Mucosa of rectum (tissue), 2 donors: ENCODE data around the gene IDI1.

Experiments
- H3K27ac ChIP-seq, 2 donors: one replicate each; pipeline ENCODE4 v1.7.0; 2013; ENCODE audit warnings: inconsistent platforms in 2 of 2, low read depth in 2 of 2, low read length in 2 of 2
- H3K27me3 ChIP-seq, 2 donors: one replicate each; pipeline ENCODE4 v1.7.0; 2013; ENCODE audit warnings: low read length in 2 of 2; ENCODE audit not compliant: control insufficient read depth in 2 of 2, insufficient read depth in 2 of 2
- H3K36me3 ChIP-seq, 2 donors: one replicate each; pipeline ENCODE4 v1.7.0; 2013; ENCODE audit warnings: low read length in 2 of 2; ENCODE audit not compliant: control insufficient read depth in 2 of 2, insufficient read depth in 2 of 2
- H3K4me1 ChIP-seq, 2 donors: one replicate each; pipeline ENCODE4 v1.7.0; 2013; ENCODE audit warnings: low read length in 2 of 2, mild to moderate bottlenecking in 1 of 2; ENCODE audit not compliant: control insufficient read depth in 2 of 2, insufficient read depth in 2 of 2
- H3K4me3 ChIP-seq, 2 donors: one replicate each; pipeline ENCODE4 v1.7.0; 2013; ENCODE audit warnings: low read length in 2 of 2
- H3K9ac ChIP-seq, 2 donors: one replicate each; pipeline ENCODE4 v1.7.0; 2013; ENCODE audit warnings: low read length in 2 of 2, low read depth in 1 of 2, mild to moderate bottlenecking in 1 of 2
- H3K9me3 ChIP-seq, 2 donors: one replicate each; pipeline ENCODE4 v1.7.0; 2013; ENCODE audit warnings: low read length in 2 of 2; ENCODE audit not compliant: control insufficient read depth in 2 of 2
- donor health status: healthy.
- donor health status: Normal muscosa, but diverticular disease.

IDI1 gene

GRCh38 chr10:1048732-1049424, at the start of gene IDI1:
TSS of gene IDI1 (minus strand) at chr10:1049119. CDS start at chr10:1049003, 116 bp downstream.
- peak within 1 kb of the TSS; percentile 95 for H3K9ac ChIP-seq
- peaks cover under 1 to 14% of the 10 kb centered on the region in 2 donors for H3K36me3 ChIP-seq
- peaks cover 14 to 16% of the 10 kb centered on the region in 2 donors for H3K4me1 ChIP-seq

DNA sequence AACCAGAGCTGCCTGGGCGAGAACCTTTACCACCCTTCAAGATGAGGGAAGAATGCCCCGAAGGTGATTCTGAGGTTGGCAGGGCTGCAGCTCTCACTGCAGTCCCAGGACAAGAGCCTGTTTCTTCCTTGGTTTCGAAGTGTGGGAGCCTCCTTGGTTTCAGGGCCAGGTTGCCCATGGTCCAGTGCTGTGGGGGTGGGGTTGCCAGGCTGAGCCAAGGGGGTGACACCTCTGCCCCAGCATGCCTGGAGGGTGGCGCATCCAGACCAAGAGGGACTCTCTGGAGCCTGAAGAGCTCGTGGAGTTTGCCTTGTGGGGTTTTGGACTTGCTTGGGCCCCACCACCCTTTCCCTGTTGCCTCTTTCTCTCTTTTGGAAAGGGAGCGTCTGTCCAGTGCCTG, 48.5 kb upstream of the IDI1 start:
- peaks cover 55 to 69% of the 10 kb centered on the region in 2 donors for H3K36me3 ChIP-seq
- no peaks in the 10 kb centered on the region for H3K27me3 ChIP-seq
- H3K9ac ChIP-seq, result no peak overlapping the region
- no peaks in the 10 kb centered on the region for H3K4me1 ChIP-seq
- no peaks in the 10 kb centered on the region for H3K9me3 ChIP-seq
- H3K27ac ChIP-seq, result no peak overlapping the region
- no peak overlapping the region for H3K4me3 ChIP-seq

More at GRCh38 chr10:1048732-1049424, at the start of gene IDI1:
- H3K9me3 ChIP-seq, result no peaks in the 10 kb centered on the region
- no peaks in the 10 kb centered on the region for H3K27me3 ChIP-seq
- peak within 1 kb of the TSS; percentile 88 to 98 for H3K4me3 ChIP-seq
- H3K27ac ChIP-seq, result peak within 1 kb of the TSS; percentile 99 to 100

- Histone ChIP-seq H3K4me1 (no peaks in the 10 kb centered on the region), H3K27me3 (no peaks in the 10 kb centered on the region), H3K27ac (no peak overlapping the region), H3K9ac (no peak overlapping the region), H3K4me3 (no peak overlapping the region), H3K9me3 (no peaks in the 10 kb centered on the region), H3K36me3 (peaks cover 48 to 64% of the 10 kb centered on the region in 2 donors)
Observed at GRCh38 chr10:1096287-1096889, 47.5 kb upstream of the IDI1 start.

DNA sequence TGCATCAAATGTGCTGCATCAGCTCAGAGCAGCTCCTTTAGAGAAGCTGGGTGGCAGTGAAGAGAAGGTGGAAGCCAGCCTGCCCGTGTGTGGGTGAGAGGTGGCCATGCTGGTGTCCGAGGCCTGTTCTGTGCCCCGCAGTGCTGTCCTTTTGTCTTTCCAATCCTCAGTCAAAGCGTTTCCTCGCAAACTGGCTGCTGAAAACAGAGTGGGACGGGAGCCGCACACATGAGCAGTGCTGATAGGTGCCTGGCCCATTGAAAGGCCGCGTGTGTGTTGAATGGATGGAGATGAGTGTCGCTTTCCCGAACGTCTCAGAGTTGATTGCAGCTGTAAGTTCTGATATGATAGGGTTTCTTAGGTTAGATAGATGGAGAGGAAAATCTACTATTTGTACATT, 46.6 kb upstream of the IDI1 start:
- no peak overlapping the region for H3K4me3 ChIP-seq
- H3K27me3 ChIP-seq, result no peaks in the 10 kb centered on the region
- no peaks in the 10 kb centered on the region for H3K9me3 ChIP-seq
- no peaks in the 10 kb centered on the region for H3K4me1 ChIP-seq
- H3K36me3 ChIP-seq, result peaks cover 50 to 66% of the 10 kb centered on the region in 2 donors
- no peak overlapping the region for H3K9ac ChIP-seq
- H3K27ac ChIP-seq, result no peak overlapping the region

DNA sequence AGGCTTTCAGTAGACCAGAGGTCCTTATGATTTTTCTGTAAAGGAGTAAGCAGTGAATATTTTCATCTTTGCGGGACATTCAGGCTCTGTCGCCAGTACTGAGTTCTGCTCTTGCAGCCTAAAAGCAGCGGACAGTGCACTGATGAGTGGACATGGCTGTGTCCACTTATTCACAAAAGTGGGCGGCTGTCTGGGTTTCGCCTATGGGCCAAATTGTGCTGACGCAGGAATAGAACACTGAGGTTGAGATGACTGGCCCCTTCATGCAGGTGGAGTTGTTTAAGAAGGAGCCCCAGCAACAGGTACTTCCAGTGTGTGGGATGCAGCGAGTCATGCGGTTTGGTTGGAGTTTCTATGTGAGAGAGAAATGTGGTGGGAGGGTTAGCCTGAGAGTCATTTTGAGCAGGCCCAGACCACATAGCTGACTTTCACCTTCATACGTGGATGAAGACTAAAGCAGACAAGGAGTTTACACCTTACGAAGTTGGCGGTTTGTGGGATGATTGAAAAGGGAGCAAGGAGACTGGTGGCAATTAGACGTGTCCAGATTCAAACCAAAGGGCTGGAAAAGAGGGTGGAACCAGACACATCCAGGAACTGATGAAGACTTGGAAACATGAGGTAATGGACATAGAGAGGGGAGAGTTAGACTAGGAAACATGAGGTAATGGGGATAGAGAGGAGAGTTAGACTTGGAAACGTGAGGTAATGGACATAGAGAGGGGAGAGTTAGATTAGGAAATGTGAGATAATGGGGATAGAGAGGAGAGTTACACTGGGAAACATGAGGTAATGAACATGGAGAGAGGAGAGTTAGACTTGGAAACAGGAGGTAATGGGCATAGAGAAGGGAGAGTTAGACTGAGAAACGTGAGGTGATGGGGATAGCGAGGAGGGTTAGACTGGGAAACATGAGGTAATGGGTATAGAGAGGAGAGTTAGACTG, 45.5 kb upstream of the IDI1 start:
- Histone ChIP-seq H3K4me3 (no peak overlapping the region), H3K9ac (no peak overlapping the region), H3K4me1 (no peaks in the 10 kb centered on the region), H3K36me3 (peaks cover 56 to 74% of the 10 kb centered on the region in 2 donors), H3K9me3 (no peaks in the 10 kb centered on the region), H3K27me3 (no peaks in the 10 kb centered on the region), H3K27ac (no peak overlapping the region)

DNA sequence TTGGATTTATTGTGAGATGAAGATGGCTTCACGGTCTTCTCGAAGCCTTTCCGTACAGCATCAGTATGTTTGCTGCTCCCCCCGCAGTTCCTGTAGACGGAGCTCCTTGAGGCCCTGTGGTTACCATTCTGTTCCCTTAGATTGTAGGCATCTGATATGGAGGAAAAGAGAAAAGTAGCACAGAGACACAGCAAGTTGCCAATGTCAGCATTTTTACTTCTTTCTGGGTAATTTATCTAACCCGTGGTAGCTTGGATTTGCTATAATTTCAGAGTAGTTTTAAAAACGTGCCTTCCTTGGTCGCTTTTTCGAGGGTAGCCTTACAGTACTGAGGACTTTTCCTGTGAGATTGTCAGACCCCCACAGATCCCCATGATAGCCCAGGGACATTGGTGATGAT, 44.8 kb upstream of the IDI1 start:
- Histone ChIP-seq H3K27me3 (no peaks in the 10 kb centered on the region), H3K36me3 (peaks cover 57 to 78% of the 10 kb centered on the region in 2 donors), H3K9me3 (no peaks in the 10 kb centered on the region), H3K27ac (no peak overlapping the region), H3K9ac (no peak overlapping the region), H3K4me3 (no peak overlapping the region), H3K4me1 (no peaks in the 10 kb centered on the region)

DNA sequence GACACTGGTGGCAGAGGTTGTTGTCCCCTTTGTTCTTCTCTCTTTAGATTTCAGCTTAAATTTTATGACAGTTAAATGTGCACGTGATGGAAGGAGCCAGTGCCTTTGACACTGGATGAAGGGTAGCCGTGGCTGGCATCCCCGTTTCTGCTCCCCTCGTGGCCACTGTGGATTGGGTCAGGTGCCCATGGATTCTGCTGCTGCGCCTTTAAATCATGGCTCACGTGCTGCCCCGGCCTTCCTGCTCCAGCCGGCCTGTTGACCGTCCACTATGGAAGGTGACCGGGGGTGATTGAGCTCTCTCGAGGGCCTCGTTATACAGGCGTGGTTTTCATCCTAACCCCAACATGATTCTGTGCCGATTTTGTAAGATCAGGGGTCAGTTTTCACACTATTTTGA, 41.8 kb upstream of the IDI1 start:
- Histone ChIP-seq H3K36me3 (peaks cover 60 to 82% of the 10 kb centered on the region in 2 donors), H3K4me1 (no peaks in the 10 kb centered on the region)

GRCh38 chr10:1089017-1089689, 40.2 kb upstream of the IDI1 start:
- Histone ChIP-seq H3K36me3 (peaks cover 71 to 80% of the 10 kb centered on the region in 2 donors), H3K27ac (no peak overlapping the region)

More for the DNA sequence above, 41.8 kb upstream of the IDI1 start:
- H3K27me3 ChIP-seq, result no peaks in the 10 kb centered on the region
- H3K9ac ChIP-seq, result no peak overlapping the region
- no peak overlapping the region for H3K27ac ChIP-seq
- no peak overlapping the region for H3K4me3 ChIP-seq
- H3K9me3 ChIP-seq, result no peaks in the 10 kb centered on the region

GRCh38 chr10:1086787-1087186, 37.9 kb upstream of the IDI1 start:
- Histone ChIP-seq H3K36me3 (peaks cover 74 to 84% of the 10 kb centered on the region in 2 donors), H3K9me3 (no peaks in the 10 kb centered on the region), H3K4me3 (no peak overlapping the region), H3K9ac (no peak overlapping the region), H3K27ac (no peak overlapping the region), H3K27me3 (no peaks in the 10 kb centered on the region), H3K4me1 (peaks cover 0 to 3% of the 10 kb centered on the region in 2 donors)

More at GRCh38 chr10:1089017-1089689, 40.2 kb upstream of the IDI1 start:
- H3K9ac ChIP-seq, result no peak overlapping the region
- no peaks in the 10 kb centered on the region for H3K9me3 ChIP-seq
- no peaks in the 10 kb centered on the region for H3K4me1 ChIP-seq
- no peak overlapping the region for H3K4me3 ChIP-seq
- H3K27me3 ChIP-seq, result no peaks in the 10 kb centered on the region
